Heart right ventricle (tissue), 16 donors: Measurements from ENCODE around the gene PROSER1. TPM values are rescaled to one million over a fixed set of nuclear protein-coding genes. Genes with fewer than 3 reads are reported as not detected.

Experiments
- ATAC-seq, 8 donors: fragments of 200-7000 bp; cut with Tn5 transposase; one replicate each; pipeline ENCODE4 v1.9.1; 2020; ENCODE audit warnings: mild to moderate bottlenecking in 8 of 8, moderate library complexity in 8 of 8, moderate number of reproducible peaks in 1 of 8
- DNase-seq, 2 donors: peaks; one replicate each; pipeline ENCODE4 v3.0.0-alpha.2; 2020
- H3K27ac ChIP-seq, 10 donors: fragments of 200-600 bp; sonication (generic) in 2 of 10; one replicate each; pipeline versions ENCODE4 v1.5.0 to v1.8.0; 2020 to 2022; ENCODE audit warnings: mild to moderate bottlenecking in 3 of 10
- H3K27me3 ChIP-seq, 7 donors: fragments of 200-600 bp; one replicate each; pipeline ENCODE4 v1.8.0; 2021 to 2022; ENCODE audit warnings: mild to moderate bottlenecking in 2 of 7
- H3K36me3 ChIP-seq, 9 donors: fragments of 200-600 bp; sonication (generic) in 1 of 9; one replicate each; pipeline versions ENCODE4 v1.5.0 to v1.8.0; 2020 to 2022; ENCODE audit warnings: mild to moderate bottlenecking in 2 of 9
- H3K4me1 ChIP-seq, 9 donors: fragments of 200-600 bp; sonication (generic) in 1 of 9; one replicate each; pipeline versions ENCODE4 v1.5.0 to v1.8.0; 2020 to 2022; ENCODE audit warnings: mild to moderate bottlenecking in 4 of 9
- H3K4me3 ChIP-seq, 10 donors: fragments of 200-600 bp; sonication (generic) in 2 of 10; one replicate each; pipeline versions ENCODE4 v1.5.0 to v1.8.0; 2020 to 2022; ENCODE audit warnings: mild to moderate bottlenecking in 7 of 10, moderate library complexity in 2 of 10
- H3K9me3 ChIP-seq, 11 donors: fragments of 200-600 bp in 10 of 11; sonication (generic) in 2 of 11; one replicate each; pipeline versions ENCODE4 v1.5.0 to v1.8.0; 2013 to 2022; ENCODE audit warnings: mild to moderate bottlenecking in 2 of 11, control low read depth in 1 of 11, moderate library complexity in 1 of 11
- WGBS, 2 donors: extraction: QIAGEN DNeasy Blood & Tissue Kit; methylation state at CpG; one replicate each; pipeline ENCODE4 v1.1.7; 2013; ENCODE audit warnings: inconsistent platforms in 1 of 2; 5-methylcytosine and 5-hydroxymethylcytosine counted together
- intact Hi-C, 10 donors: fragments of 100-400 bp; cut with DNase I; formaldehyde crosslinking; loops; one replicate each; pipeline versions ENCODE4 v1.11.1 to v1.14.2; 2022
- polyA plus RNA-seq, 2 donors: library from polyadenylated mRNA; stranded (reverse); fragments of 200-250 nt; gene quantifications; one replicate each; pipeline ENCODE4 v1.2.3, GENCODE V29; 2013
- total RNA-seq, 10 donors: library from RNA; stranded (reverse); fragmentation: NEBNext Ultra II Directional in 3 of 10; extraction: Animal tissue kit (Norgen Biotek cat#: 25700) in 3 of 10; gene quantifications; one replicate each; pipeline versions ENCODE4 v1.2.1 to v1.2.4, GENCODE V29; 2021 to 2023
- TF ChIP-seq, protein P1 (sequence below), 9 donors: fragments of 200-600 bp; sonication (generic) in 2 of 9; IDR thresholded peaks; one replicate each; pipeline versions ENCODE4 v1.5.0 to v1.8.0; 2021 to 2022; ENCODE audit warnings: antibody characterized with exemption in 9 of 9, mild to moderate bottlenecking in 5 of 9, moderate library complexity in 1 of 9
- donor health status: Arrhythmogenic right ventricular cardiomyopathy.
- donor health status: ischemic (EF 13 %, LVEDD 7.1; RV severe dilation, severe dysfunction).
- donor health status: healthy with polysubstance abuse.
- donor health status: DM: no; HTN: yes; CAD: no.
- donor health status: DM: no; HTN: no; CAD: no.
- donor health status: ischemic (EF 25% LVEDD 6.9; RV normal size, moderate dysfunction).
- donor health status: ischemic (EF 25% LVEDD 5.7; RV mildly dilated, moderate dysfunction).
- donor health status: healthy.
- donor health status: DM: yes; HTN: yes; CAD: no.
- donor health status: Ischemic cardiomyopathy.
- donor health status: ischemic (EF 35%, LVEDD 5.7; RV mildly dilated, moderate dysfunction).
- donor health status: nonischemic (EF 11% LVEDD 7.7; RV severe dilation, severe dysfunction).
- donor health status: DM: yes; HTN: yes; CAD: no.
- donor health status: PGD.
- donor health status: ischemic (EF 29% LVEDD 5.4; RV normal size, mild dysfunction).
- donor health status: nonischemic (EF 23%, LVEDD 6.1; RV moderate dilation, normal function).

Gene PROSER1
- total and polyA plus RNA-seq, 12 donors: 5.4 to 22.4 (median 16.7) TPM

DNA sequence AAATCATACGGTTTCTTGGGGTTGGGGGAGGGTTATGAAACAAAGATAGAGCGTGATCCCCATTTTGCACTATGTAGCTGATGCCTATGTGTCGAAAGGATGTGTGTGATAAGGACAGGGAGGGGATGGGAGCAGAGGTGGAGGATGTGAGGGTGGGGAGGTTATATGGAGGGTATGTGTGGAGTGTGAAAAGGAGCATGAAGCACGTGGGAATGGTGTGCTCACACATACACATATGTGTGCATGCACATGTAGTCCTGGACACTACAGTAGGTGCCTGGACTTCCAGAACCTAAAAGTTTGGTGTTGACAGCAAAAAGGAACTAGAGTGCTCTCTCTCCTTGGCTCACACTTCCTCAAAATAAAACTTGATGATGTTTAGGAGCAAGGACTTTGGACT is 72.6 kb downstream of the PROSER1 start:
- no peak for ATAC-seq
- WGBS, 2 donors: 53 to 61% methylated on average over 4 of the region's 4 CpGs

DNA sequence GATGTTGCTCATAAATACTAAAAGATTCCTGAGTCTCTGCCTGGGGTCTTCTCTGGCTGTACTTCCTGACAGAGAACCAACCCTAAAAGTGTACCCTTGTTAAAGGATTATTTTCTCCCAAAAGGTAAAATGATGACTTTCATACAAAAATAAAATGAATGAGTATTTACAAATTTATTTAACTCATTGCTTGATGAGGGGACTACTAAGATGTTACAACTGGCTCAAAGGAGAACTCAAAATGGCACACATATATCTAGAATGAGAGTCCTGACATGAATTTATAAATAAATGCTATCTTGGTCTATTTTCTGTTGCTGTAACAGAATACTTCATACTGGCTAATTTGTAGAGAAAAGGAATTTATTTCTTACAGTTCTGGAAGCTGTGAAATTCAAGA is 77.7 kb downstream of the PROSER1 start:
- no peak for DNase-seq

More for the DNA sequence above, 72.6 kb downstream of the PROSER1 start:
- no peaks in the 10 kb centered on the region for H3K36me3 ChIP-seq
- H3K4me1 ChIP-seq: no peaks in the 10 kb centered on the region
- no peak for DNase-seq
- H3K4me3 ChIP-seq: no peak overlapping the region
- no peak overlapping the region for H3K27ac ChIP-seq
- peaks cover 0 to 15% (median 3%) of the 10 kb centered on the region in 7 donors for H3K27me3 ChIP-seq
- TF ChIP-seq, protein P1, sequence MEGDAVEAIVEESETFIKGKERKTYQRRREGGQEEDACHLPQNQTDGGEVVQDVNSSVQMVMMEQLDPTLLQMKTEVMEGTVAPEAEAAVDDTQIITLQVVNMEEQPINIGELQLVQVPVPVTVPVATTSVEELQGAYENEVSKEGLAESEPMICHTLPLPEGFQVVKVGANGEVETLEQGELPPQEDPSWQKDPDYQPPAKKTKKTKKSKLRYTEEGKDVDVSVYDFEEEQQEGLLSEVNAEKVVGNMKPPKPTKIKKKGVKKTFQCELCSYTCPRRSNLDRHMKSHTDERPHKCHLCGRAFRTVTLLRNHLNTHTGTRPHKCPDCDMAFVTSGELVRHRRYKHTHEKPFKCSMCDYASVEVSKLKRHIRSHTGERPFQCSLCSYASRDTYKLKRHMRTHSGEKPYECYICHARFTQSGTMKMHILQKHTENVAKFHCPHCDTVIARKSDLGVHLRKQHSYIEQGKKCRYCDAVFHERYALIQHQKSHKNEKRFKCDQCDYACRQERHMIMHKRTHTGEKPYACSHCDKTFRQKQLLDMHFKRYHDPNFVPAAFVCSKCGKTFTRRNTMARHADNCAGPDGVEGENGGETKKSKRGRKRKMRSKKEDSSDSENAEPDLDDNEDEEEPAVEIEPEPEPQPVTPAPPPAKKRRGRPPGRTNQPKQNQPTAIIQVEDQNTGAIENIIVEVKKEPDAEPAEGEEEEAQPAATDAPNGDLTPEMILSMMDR (IDR thresholded peaks at IDR 0.05): no peak
- H3K9me3 ChIP-seq: peaks cover 0 to 9% (median under 1%) of the 10 kb centered on the region in 11 donors
- intact Hi-C loops: no loop called here

More for the DNA sequence above, 77.7 kb downstream of the PROSER1 start:
- H3K27me3 ChIP-seq: peaks cover 0 to 5% (median 0%) of the 10 kb centered on the region in 7 donors
- H3K36me3 ChIP-seq: no peaks in the 10 kb centered on the region
- ATAC-seq: no peak
- no peaks in the 10 kb centered on the region for H3K4me1 ChIP-seq
- peaks cover 0 to 21% (median 7%) of the 10 kb centered on the region in 11 donors for H3K9me3 ChIP-seq
- H3K27ac ChIP-seq: no peak overlapping the region
- intact Hi-C loops: no loop called here
- H3K4me3 ChIP-seq: no peak overlapping the region
- TF ChIP-seq, protein P1 (IDR thresholded peaks at IDR 0.05): no peak

Other genes with a start within 250 kb of the PROSER1 start
- not detected for gene STOML3, start 47.3 kb downstream of the PROSER1 start, total RNA-seq
- gene STOML3, start 47.3 kb downstream of the PROSER1 start, polyA plus RNA-seq: not detected
- 10 to 100 TPM in 9 of 10 donors, 1 to 10 TPM in 1; 9.4 to 15.9 (median 11.9) TPM for gene NHLRC3, start 367 bp upstream of the PROSER1 start, total RNA-seq
- gene NHLRC3, start 367 bp upstream of the PROSER1 start, polyA plus RNA-seq: 10 to 100 TPM in 1 of 2 donors, 1 to 10 TPM in 1; 3.5 to 11.6 TPM